ENCODE data around the gene HOXA6.
A peak's percentile ranks its signal among the peaks of the same experiment; 100 is the strongest.

HOXA6 gene

DNA sequence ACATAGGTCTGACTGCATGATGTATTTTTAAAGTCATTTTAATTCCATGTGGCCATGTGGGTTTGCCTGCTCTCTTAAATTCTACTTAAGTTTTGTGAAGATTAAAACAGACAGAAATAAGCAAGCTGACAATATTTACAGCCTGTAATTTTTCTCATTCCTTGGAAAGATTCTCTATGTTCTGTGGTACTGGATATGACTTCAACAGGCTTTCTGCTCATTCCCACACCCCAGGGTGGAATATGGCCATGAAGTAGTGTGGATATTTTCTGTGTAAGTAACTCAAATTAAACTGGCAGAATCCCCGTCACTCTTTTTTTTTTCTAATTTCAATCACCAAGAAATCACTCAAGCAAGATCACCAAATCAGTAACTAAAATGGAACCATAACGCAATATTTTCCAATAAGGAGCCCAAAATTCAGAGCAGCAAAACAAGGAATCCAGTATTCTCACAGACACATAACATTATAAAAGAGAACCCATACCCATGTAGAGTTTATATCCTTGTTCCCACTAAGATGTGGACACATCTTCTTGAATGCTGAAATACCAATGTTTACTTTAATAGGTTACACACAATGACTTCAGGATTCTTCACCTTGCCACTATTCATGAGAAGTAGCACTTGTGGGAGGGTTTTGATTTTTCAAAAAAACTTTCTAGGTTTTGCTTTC, 9.8 kb downstream of the HOXA6 start:
- DNase-seq: no peak

DNA sequence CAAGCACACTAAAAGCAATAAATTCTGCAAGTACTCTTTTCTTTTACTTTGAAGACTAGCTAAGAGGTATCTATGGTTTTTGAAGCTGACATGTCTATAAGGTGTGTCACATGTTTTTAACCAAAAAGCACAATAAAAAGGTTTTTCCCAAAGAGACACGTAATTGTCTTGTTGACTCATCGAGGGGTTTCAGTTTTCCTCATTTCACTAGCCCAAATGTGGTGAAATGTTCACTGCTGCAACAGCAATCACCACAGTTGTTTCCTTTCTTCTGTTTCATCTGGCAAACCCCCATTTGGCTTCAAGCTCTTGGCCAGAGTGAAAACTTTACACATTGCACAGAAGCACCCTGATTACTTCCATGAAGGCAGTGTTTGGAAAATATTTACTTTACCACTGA, 13.2 kb downstream of the HOXA6 start:
- DNase-seq: no peak

- DNase-seq: no peak
Observed at GRCh38 chr7:27133409-27134231, 14.0 kb downstream of the HOXA6 start.

GRCh38 chr7:27132978-27133377, 14.6 kb downstream of the HOXA6 start:
- DNase-seq: no peak

DNA sequence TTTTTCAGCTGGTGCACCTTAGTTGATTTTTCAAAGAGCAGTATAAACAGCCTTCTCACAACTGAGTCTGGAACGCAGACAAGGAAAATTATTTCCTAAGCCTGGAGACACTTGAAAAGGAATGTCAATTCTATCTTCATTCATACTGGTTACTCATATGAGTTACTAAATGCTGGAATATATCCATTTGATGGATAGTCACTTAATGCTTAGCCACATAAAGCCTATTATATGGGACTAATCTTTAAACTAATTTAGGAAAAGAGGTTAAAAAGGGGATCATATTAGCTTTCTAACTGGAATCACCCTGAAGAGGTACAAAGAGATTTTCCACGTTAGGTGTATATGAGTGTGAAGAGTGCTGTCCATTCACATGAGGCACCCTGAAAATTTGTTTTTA, 15.4 kb downstream of the HOXA6 start:
- no peak for DNase-seq

- DNase-seq: no peak
Observed at GRCh38 chr7:27131390-27131819, 16.2 kb downstream of the HOXA6 start.

GRCh38 chr7:27130540-27131389, 16.8 kb downstream of the HOXA6 start, which contains the start of gene HOXA4:
Gene HOXA4, minus strand, starts transcription at chr7:27130757. Its CDS starts 24 bp downstream, at chr7:27130733.
- DNase-seq: peak; percentile 79

GRCh38 chr7:27129729-27130539, 17.6 kb downstream of the HOXA6 start:
- DNase-seq: no peak

GRCh38 chr7:27128776-27129728, 18.5 kb downstream of the HOXA6 start:
- DNase-seq: no peak

- DNase-seq: no peak
Observed at GRCh38 chr7:27128034-27128433, 19.5 kb downstream of the HOXA6 start.

GRCh38 chr7:27126596-27127327, 20.8 kb downstream of the HOXA6 start:
- DNase-seq: no peak

GRCh38 chr7:27125986-27126394, 21.6 kb downstream of the HOXA6 start:
- no peak for DNase-seq

DNA sequence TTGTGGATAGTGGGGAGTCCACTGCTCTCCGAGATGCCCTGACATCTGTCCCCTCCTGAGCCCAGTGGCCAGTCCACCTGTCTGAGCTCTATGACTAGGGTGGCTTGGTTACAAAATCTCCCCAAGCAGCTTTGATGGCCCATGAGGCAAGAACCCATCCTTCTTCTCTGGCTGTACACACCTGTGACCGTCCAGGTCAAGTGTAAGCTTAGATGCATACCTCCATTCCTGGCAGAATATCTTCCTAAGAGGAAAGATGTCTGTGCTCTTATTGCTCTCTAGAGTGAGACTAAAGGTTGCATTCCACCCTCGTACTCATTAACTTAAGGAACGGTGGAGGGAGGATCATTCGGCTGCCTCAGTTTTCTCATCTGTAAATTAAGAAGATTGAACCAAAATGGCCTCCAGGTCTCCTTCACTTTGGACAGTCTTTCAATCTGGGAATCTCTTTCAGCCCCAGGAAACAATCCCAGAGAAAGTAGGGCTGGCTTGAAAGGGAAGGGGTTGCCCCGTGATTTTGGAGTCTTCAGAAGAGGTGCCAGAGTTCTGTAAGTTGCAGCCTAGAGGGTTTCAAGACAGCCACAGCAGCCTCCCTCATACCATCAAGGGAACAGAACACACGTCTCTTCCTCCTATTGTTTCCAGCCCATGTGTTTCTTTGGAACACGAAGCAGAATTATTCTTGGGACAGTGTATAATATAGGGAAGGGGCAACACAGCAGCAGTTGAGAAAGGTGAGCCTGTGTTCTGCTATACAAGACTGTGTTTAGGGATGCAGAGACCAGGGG, 22.5 kb downstream of the HOXA6 start:
- no peak for DNase-seq

GRCh38 chr7:27124096-27124901, 23.3 kb downstream of the HOXA6 start:
- DNase-seq: no peak

- no peak for DNase-seq
Observed at GRCh38 chr7:27123477-27124053, 24.0 kb downstream of the HOXA6 start.

GRCh38 chr7:27123007-27123476, 24.5 kb downstream of the HOXA6 start:
- no peak for DNase-seq

GRCh38 chr7:27122077-27122910, 25.3 kb downstream of the HOXA6 start:
- no peak for DNase-seq
